Naive thymus-derived CD4-positive, alpha-beta T cell (primary cell): ENCODE measurements around the gene RPUSD3. TPM values are rescaled to one million over a fixed set of nuclear protein-coding genes. Genes with fewer than 3 reads are reported as not detected.

ENCODE experiments used
- ATAC-seq: fragments of 150-1000 bp; cut with Tn5 transposase; 2 replicates; pipeline ENCODE4 v1.10.0; 2021; ENCODE audit warnings: mild to moderate bottlenecking, moderate library complexity
- CTCF ChIA-PET: fragments of 350-600 bp; sonication (Branson Sonifier 250); formaldehyde crosslinking; loops from one replicate; lab custom pipeline; 2021; ENCODE audit warnings: antibody characterized with exemption; lab: Charles Lee
- POLR2A ChIA-PET: fragments of 350-600 bp; sonication (Branson Sonifier 250); formaldehyde crosslinking; loops from one replicate; lab custom pipeline; 2021; ENCODE audit warnings: antibody characterized with exemption, inconsistent platforms; lab: Charles Lee
- DNase-seq, 9 donors: peaks; one replicate each; pipeline versions ENCODE4 v3.0.0 to v3.0.0-alpha.2; 2020 to 2022; ENCODE audit warnings: mixed read lengths in 1 of 9
- H3K27ac ChIP-seq: one replicate; pipeline ENCODE4 v1.7.0; 2013; ENCODE audit warnings: mild to moderate bottlenecking, low read depth, low read length, moderate library complexity
- H3K27me3 ChIP-seq, 2 donors: one replicate each; pipeline ENCODE4 v1.7.0; 2013; ENCODE audit warnings: low read length in 2 of 2, mild to moderate bottlenecking in 2 of 2, moderate library complexity in 2 of 2; ENCODE audit not compliant: control insufficient read depth in 2 of 2, insufficient read depth in 2 of 2
- H3K36me3 ChIP-seq, 3 experiments: 1 replicate in 2 of 3; 2 replicates in 1 of 3; pipeline ENCODE4 v1.7.0; 2013; ENCODE audit warnings: low read length in 3 of 3, mild to moderate bottlenecking in 3 of 3, moderate library complexity in 1 of 3; ENCODE audit not compliant: insufficient read depth in 3 of 3, control insufficient read depth in 2 of 3
- H3K4me1 ChIP-seq, 2 donors: one replicate each; pipeline ENCODE4 v1.7.0; 2013; ENCODE audit warnings: low read length in 2 of 2, mild to moderate bottlenecking in 2 of 2, moderate library complexity in 1 of 2; ENCODE audit not compliant: control insufficient read depth in 2 of 2, insufficient read depth in 2 of 2
- H3K4me3 ChIP-seq: 2 replicates; pipeline ENCODE4 v1.7.0; 2013; ENCODE audit warnings: mild to moderate bottlenecking, low read length
- H3K9me3 ChIP-seq, 3 experiments: 1 replicate in 2 of 3; 2 replicates in 1 of 3; pipeline ENCODE4 v1.7.0; 2013; ENCODE audit warnings: low read length in 3 of 3; ENCODE audit not compliant: control insufficient read depth in 2 of 3
- H3K27ac Mint-ChIP-seq, 9 donors: one replicate each; pipeline ENCODE4 v1.8.0; 2020 to 2022; ENCODE audit warnings: mixed read lengths in 9 of 9, mild to moderate bottlenecking in 8 of 9, moderate library complexity in 5 of 9, inconsistent platforms in 2 of 9
- H3K27me3 Mint-ChIP-seq, 5 donors: one replicate each; pipeline ENCODE4 v1.8.0; 2021 to 2022; ENCODE audit warnings: mixed read lengths in 5 of 5, mild to moderate bottlenecking in 1 of 5
- H3K36me3 Mint-ChIP-seq, 5 donors: one replicate each; pipeline ENCODE4 v1.8.0; 2020 to 2022; ENCODE audit warnings: mixed read lengths in 5 of 5, mild to moderate bottlenecking in 3 of 5, inconsistent platforms in 1 of 5
- H3K4me1 Mint-ChIP-seq, 7 donors: one replicate each; pipeline ENCODE4 v1.8.0; 2020 to 2022; ENCODE audit warnings: mixed read lengths in 7 of 7, mild to moderate bottlenecking in 3 of 7, inconsistent platforms in 1 of 7
- H3K4me3 Mint-ChIP-seq, 10 donors: one replicate each; pipeline ENCODE4 v1.8.0; 2020 to 2022; ENCODE audit warnings: mild to moderate bottlenecking in 10 of 10, mixed read lengths in 10 of 10, moderate library complexity in 6 of 10, inconsistent platforms in 2 of 10
- H3K9me3 Mint-ChIP-seq, 11 donors: one replicate each; pipeline ENCODE4 v1.8.0; 2020 to 2022; ENCODE audit warnings: mixed read lengths in 11 of 11, mild to moderate bottlenecking in 4 of 11, inconsistent platforms in 1 of 11, moderate library complexity in 1 of 11
- intact Hi-C, 2 donors: fragments of 100-400 bp; cut with micrococcal nuclease; formaldehyde crosslinking; loops; one replicate each; pipeline ENCODE4 v1.15.1; 2023
- polyA plus RNA-seq, 2 donors: library from polyadenylated mRNA; unstranded; fragments of 300-500 nt; fragmentation: Illumina TruSeq; gene quantifications; one replicate each; pipeline ENCODE4 v1.2.3, GENCODE V29; 2021
- total RNA-seq, 6 experiments: library from RNA in 5 of 6; stranded (reverse) in 5 of 6; gene quantifications; 1 replicate in 5 of 6; 2 replicates in 1 of 6; pipeline ENCODE4 v1.2.3 and lab custom pipeline; 2021 to 2026

The RPUSD3 gene
- total and polyA plus RNA-seq, 7 experiments from 2014 or later: 17.7 to 72.6 (median 61.1) TPM

- DNase-seq (no peak), ATAC-seq (no peak)
- Histone ChIP-seq H3K27me3 (no peaks in the 10 kb centered on the region), H3K36me3 (no peaks in the 10 kb centered on the region), H3K27ac (no peak overlapping the region), H3K9me3 (no peaks in the 10 kb centered on the region), H3K4me1 (no peaks in the 10 kb centered on the region), H3K4me3 (no peak overlapping the region)
- Mint-ChIP-seq H3K36me3 (peaks cover 0 to 14% (median 0%) of the 10 kb centered on the region in 5 donors), H3K27ac (no peak overlapping the region), H3K4me1 (peaks cover 0 to 5% (median 0%) of the 10 kb centered on the region in 7 donors), H3K9me3 (peaks cover 0 to 2% (median 0%) of the 10 kb centered on the region in 11 donors), H3K27me3 (no peaks in the 10 kb centered on the region), H3K4me3 (no peak overlapping the region)
- ChIA-PET POLR2A (no interaction called here), CTCF (no interaction called here)
- intact Hi-C loops: no loop called here
Observed at GRCh38 chr3:9817436-9817835, 26.4 kb downstream of the RPUSD3 start.

GRCh38 chr3:9815986-9816385 is 27.8 kb downstream of the RPUSD3 start:
- no peaks in the 10 kb centered on the region for H3K4me1 ChIP-seq
- ChIA-PET POLR2A (no interaction called here), CTCF (no interaction called here)
- Mint-ChIP-seq H3K4me1 (peaks cover 8 to 10% (median 9%) of the 10 kb centered on the region in 7 donors), H3K9me3 (peaks cover 0 to 2% (median 0%) of the 10 kb centered on the region in 11 donors), H3K27ac (no peak overlapping the region), H3K4me3 (no peak overlapping the region), H3K36me3 (peaks cover 0 to 16% (median 0%) of the 10 kb centered on the region in 5 donors), H3K27me3 (no peaks in the 10 kb centered on the region)
- no peaks in the 10 kb centered on the region for H3K27me3 ChIP-seq
- ATAC-seq (no peak), DNase-seq (no peak)
- H3K9me3 ChIP-seq: no peaks in the 10 kb centered on the region
- H3K27ac ChIP-seq: no peak overlapping the region
- intact Hi-C loops: no loop called here
- H3K36me3 ChIP-seq: no peaks in the 10 kb centered on the region
- H3K4me3 ChIP-seq: no peak overlapping the region

- Mint-ChIP-seq H3K27me3 (no peaks in the 10 kb centered on the region), H3K27ac (no peak overlapping the region), H3K4me1 (peaks cover 25 to 34% (median 30%) of the 10 kb centered on the region in 7 donors), H3K4me3 (peak overlapping the region in 1 of 10 donors; percentile 7), H3K36me3 (peaks cover 0 to 17% (median 0%) of the 10 kb centered on the region in 5 donors), H3K9me3 (no peaks in the 10 kb centered on the region)
- Histone ChIP-seq H3K9me3 (no peaks in the 10 kb centered on the region), H3K4me1 (peaks cover 21 to 23% of the 10 kb centered on the region in 2 donors), H3K4me3 (no peak overlapping the region), H3K36me3 (no peaks in the 10 kb centered on the region), H3K27me3 (no peaks in the 10 kb centered on the region), H3K27ac (no peak overlapping the region)
- POLR2A ChIA-PET: interaction anchor here (0.5 to 0.6 kb wide), 3 partner anchors 16 to 300 kb away, joined by 3 to 5 read pairs (median 3); no protein-coding TSS in a partner anchor
- CTCF ChIA-PET: no interaction called here
- DNase-seq (no peak), ATAC-seq (no peak)
- intact Hi-C loops: no loop called here
Observed at GRCh38 chr3:9812870-9813483, 30.8 kb downstream of the RPUSD3 start.

- Mint-ChIP-seq H3K9me3 (no peaks in the 10 kb centered on the region), H3K4me1 (peaks cover 31 to 41% (median 38%) of the 10 kb centered on the region in 7 donors), H3K4me3 (peak overlapping the region; percentile 70 to 94 (median 84)), H3K27me3 (no peaks in the 10 kb centered on the region), H3K36me3 (peaks cover 0 to 20% (median 0%) of the 10 kb centered on the region in 5 donors), H3K27ac (peak overlapping the region; percentile 17 to 93 (median 76))
- no peak overlapping the region for H3K27ac ChIP-seq
- CTCF ChIA-PET: no interaction called here
- DNase-seq (no peak), ATAC-seq (no peak)
- peaks cover 0 to 14% (median 3%) of the 10 kb centered on the region in 3 experiments for H3K36me3 ChIP-seq
- intact Hi-C loops: loop anchor here in 1 of 2 donors (1.0 kb wide), 1 partner anchor 135 kb away; no protein-coding TSS in a partner anchor
- H3K27me3 ChIP-seq: no peaks in the 10 kb centered on the region
- peak overlapping the region; percentile 76 for H3K4me3 ChIP-seq
- H3K9me3 ChIP-seq: no peaks in the 10 kb centered on the region
- peaks cover 21 to 28% of the 10 kb centered on the region in 2 donors for H3K4me1 ChIP-seq
- POLR2A ChIA-PET: interaction anchor here (1.2 to 5.9 kb wide), 2 partner anchors 18 to 61 kb away, joined by 3 to 61 read pairs; partner anchors contain the start of genes ARPC4, OGG1 and TADA3
Observed at GRCh38 chr3:9810846-9811245, 33.0 kb downstream of the RPUSD3 start.

GRCh38 chr3:9810433-9810770 is 33.4 kb downstream of the RPUSD3 start:
- Histone ChIP-seq H3K9me3 (no peaks in the 10 kb centered on the region), H3K36me3 (peaks cover 0 to 19% (median 8%) of the 10 kb centered on the region in 3 experiments), H3K27ac (peak overlapping the region; percentile 90), H3K4me3 (peak overlapping the region; percentile 76), H3K4me1 (peaks cover 21 to 28% of the 10 kb centered on the region in 2 donors), H3K27me3 (no peaks in the 10 kb centered on the region)
- H3K36me3 Mint-ChIP-seq: peaks cover 0 to 20% (median 0%) of the 10 kb centered on the region in 5 donors
- H3K27me3 Mint-ChIP-seq: no peaks in the 10 kb centered on the region
- ATAC-seq (no peak), DNase-seq (peak in 1 of 9 donors; percentile 8)
- H3K4me3 Mint-ChIP-seq: peak overlapping the region; percentile 70 to 94 (median 84)
- no peaks in the 10 kb centered on the region for H3K9me3 Mint-ChIP-seq
- H3K4me1 Mint-ChIP-seq: peaks cover 31 to 41% (median 38%) of the 10 kb centered on the region in 7 donors
- intact Hi-C loops: loop anchor here in 1 of 2 donors (1.0 kb wide), 1 partner anchor 136 kb away; no protein-coding TSS in a partner anchor
- CTCF ChIA-PET: no interaction called here
- peak overlapping the region; percentile 17 to 93 (median 76) for H3K27ac Mint-ChIP-seq
- POLR2A ChIA-PET: interaction anchor here (0.6 to 5.9 kb wide), 6 partner anchors 14 to 432 kb away, joined by 3 to 61 read pairs (median 10); partner anchors contain the start of genes ARPC4, BRPF1, OGG1 and TADA3

GRCh38 chr3:9809615-9810432 is 34.0 kb downstream of the RPUSD3 start, which contains the start of gene TTLL3:
TTLL3 (plus strand) TSS chr3:9810262; CDS start chr3:9810662, 400 bp downstream.
- peak; percentile 76 for ATAC-seq
- peaks cover 0 to 21% (median 0%) of the 10 kb centered on the region in 5 donors for H3K36me3 Mint-ChIP-seq
- ChIA-PET CTCF (interaction anchor here (1.1 kb wide), 1 partner anchor 17 kb away, joined by 3 read pairs; the partner anchor contains the start of gene ARPC4), POLR2A (interaction anchor here (0.6 to 5.9 kb wide), 14 partner anchors 9 to 432 kb away, joined by 3 to 61 read pairs (median 5); partner anchors contain the start of genes ARPC4, BRPF1, CRELD1 and MTMR14)
- intact Hi-C loops: loop anchor here (1.0 to 5.0 kb wide), 7 partner anchors 17 to 136 kb away; partner anchors contain the start of genes RPUSD3 (in 2 of the 2), ARPC4 (in 1 of the 2), CRELD1 (in 1 of the 2) and JAGN1 (in 1 of the 2)
- Histone ChIP-seq H3K27ac (peak within 1 kb of the TSS; percentile 90), H3K9me3 (no peaks in the 10 kb centered on the region), H3K4me3 (peak within 1 kb of the TSS; percentile 76), H3K36me3 (peaks cover 4 to 25% (median 13%) of the 10 kb centered on the region in 3 experiments), H3K4me1 (peaks cover 21 to 28% of the 10 kb centered on the region in 2 donors), H3K27me3 (no peaks in the 10 kb centered on the region)
- peaks cover 31 to 41% (median 38%) of the 10 kb centered on the region in 7 donors for H3K4me1 Mint-ChIP-seq
- H3K4me3 Mint-ChIP-seq: peak within 1 kb of the TSS; percentile 89 to 96 (median 92)
- H3K27me3 Mint-ChIP-seq: no peaks in the 10 kb centered on the region
- peak; percentile 33 to 50 (median 43) for DNase-seq
- peak within 1 kb of the TSS; percentile 92 to 98 (median 96) for H3K27ac Mint-ChIP-seq
- H3K9me3 Mint-ChIP-seq: no peaks in the 10 kb centered on the region
